DOHH2 (cell line): Measurements from ENCODE around the gene LIF.

Experiments
- H3F3A ChIP-seq: fragments of 200-600 bp; sonication (generic), shearing (Covaris generic); 2 replicates; pipeline ENCODE4 v1.6.0; 2016; ENCODE audit warnings: antibody characterized with exemption, mild to moderate bottlenecking; ENCODE audit not compliant: control insufficient read depth, insufficient read depth
- H3K27ac ChIP-seq: fragments of 200-600 bp; sonication (generic); 2 replicates; pipeline ENCODE4 v1.5.1; 2014; ENCODE audit warnings: low read depth, mild to moderate bottlenecking, low read length, moderate library complexity
- H3K27me3 ChIP-seq: fragments of 200-600 bp; sonication (generic); 2 replicates; pipeline ENCODE4 v1.6.1; 2014; ENCODE audit warnings: mild to moderate bottlenecking, low read length, mixed read lengths; ENCODE audit not compliant: control insufficient read depth
- H3K36me3 ChIP-seq: fragments of 200-600 bp; sonication (generic); 2 replicates; pipeline ENCODE4 v1.6.1; 2014; ENCODE audit warnings: mild to moderate bottlenecking, low read length, moderate library complexity, mixed read lengths; ENCODE audit not compliant: control insufficient read depth
- H3K4me1 ChIP-seq: fragments of 200-600 bp; sonication (generic); 2 replicates; pipeline ENCODE4 v1.6.1; 2014; ENCODE audit warnings: mild to moderate bottlenecking, low read length, mixed read lengths; ENCODE audit not compliant: control insufficient read depth
- H3K4me2 ChIP-seq: fragments of 200-600 bp; sonication (generic); 2 replicates; pipeline ENCODE4 v1.6.0; 2014; ENCODE audit warnings: mild to moderate bottlenecking, low read length, moderate library complexity
- H3K4me3 ChIP-seq: fragments of 200-600 bp; sonication (generic); 2 replicates; pipeline ENCODE4 v1.5.1; 2014; ENCODE audit warnings: mild to moderate bottlenecking, low read length, mixed read lengths
- H3K79me2 ChIP-seq: fragments of 200-600 bp; sonication (generic); 2 replicates; pipeline ENCODE4 v1.6.1; 2014; ENCODE audit warnings: mild to moderate bottlenecking, low read length, mixed read lengths; ENCODE audit not compliant: control insufficient read depth
- H3K9me2 ChIP-seq: fragments of 200-600 bp; sonication (generic); replicated peaks from 2 replicates; pipeline ENCODE4 v1.6.1; 2014; ENCODE audit warnings: mild to moderate bottlenecking, low read length, mixed read lengths; ENCODE audit not compliant: control insufficient read depth
- H3K9me3 ChIP-seq: fragments of 200-600 bp; sonication (generic); 2 replicates; pipeline ENCODE4 v1.6.1; 2014; ENCODE audit warnings: antibody characterized with exemption, low read length, mixed read lengths; ENCODE audit not compliant: control insufficient read depth, insufficient read depth
- H4K20me1 ChIP-seq: fragments of 200-600 bp; sonication (generic); 2 replicates; pipeline ENCODE4 v1.6.0; 2014; ENCODE audit warnings: low read depth, mild to moderate bottlenecking, antibody characterized with exemption, low read length, moderate library complexity; ENCODE audit not compliant: control insufficient read depth, insufficient read depth
- EZH2phosphoT487 ChIP-seq: fragments of 200-600 bp; sonication (generic); IDR thresholded peaks from 2 replicates; pipeline ENCODE4 v1.6.1; 2017; ENCODE audit warnings: borderline replicate concordance, mild to moderate bottlenecking, antibody characterized with exemption, low read length, moderate library complexity, mixed read lengths
- TF ChIP-seq, protein P1 (sequence below): fragments of 200-600 bp; sonication (generic); IDR thresholded peaks from one replicate; pipeline ENCODE4 v1.5.1; 2014; ENCODE audit warnings: antibody characterized with exemption, mild to moderate bottlenecking, low read depth, low read length; ENCODE audit not compliant: poor library complexity, severe bottlenecking

LIF gene

DNA sequence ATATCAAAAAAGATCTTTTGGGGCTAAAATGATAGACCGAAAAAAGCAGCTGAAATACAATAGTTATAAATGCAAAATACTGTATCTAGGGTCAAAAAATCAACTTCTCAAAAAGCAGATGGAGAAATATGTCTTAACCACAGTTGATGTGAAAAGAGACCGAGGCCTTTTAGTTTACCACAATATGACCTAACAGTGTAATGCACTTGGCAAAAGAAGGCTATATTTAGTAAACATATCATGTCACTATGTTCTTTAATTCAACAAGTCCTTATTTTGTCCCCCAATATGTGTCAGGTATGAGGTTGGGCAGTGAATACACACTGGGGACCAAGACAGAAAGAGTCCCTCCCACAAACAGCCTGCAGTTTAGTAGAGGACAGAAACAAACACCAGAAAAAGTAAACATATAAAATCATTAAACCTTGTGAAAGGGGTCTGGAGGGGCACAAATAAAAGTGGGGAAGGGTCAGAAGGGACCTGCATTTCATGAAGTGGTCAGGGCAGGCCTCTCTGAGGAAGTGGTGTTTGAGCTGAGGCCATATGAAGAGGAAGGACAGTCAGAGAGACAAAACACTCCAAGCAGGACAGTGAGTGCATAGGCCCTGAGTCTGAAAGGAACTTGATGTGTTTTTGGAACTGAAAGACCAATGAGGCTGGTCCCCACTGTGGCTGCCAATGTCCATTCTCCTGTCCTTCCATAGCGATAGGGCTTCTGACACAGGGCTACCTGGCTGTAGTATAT, 53.4 kb downstream of the LIF start:
- H3K27ac ChIP-seq, result no peak overlapping the region
- H3K4me1 ChIP-seq, result peaks cover 26% of the 10 kb centered on the region
- no peaks in the 10 kb centered on the region for H4K20me1 ChIP-seq

DNA sequence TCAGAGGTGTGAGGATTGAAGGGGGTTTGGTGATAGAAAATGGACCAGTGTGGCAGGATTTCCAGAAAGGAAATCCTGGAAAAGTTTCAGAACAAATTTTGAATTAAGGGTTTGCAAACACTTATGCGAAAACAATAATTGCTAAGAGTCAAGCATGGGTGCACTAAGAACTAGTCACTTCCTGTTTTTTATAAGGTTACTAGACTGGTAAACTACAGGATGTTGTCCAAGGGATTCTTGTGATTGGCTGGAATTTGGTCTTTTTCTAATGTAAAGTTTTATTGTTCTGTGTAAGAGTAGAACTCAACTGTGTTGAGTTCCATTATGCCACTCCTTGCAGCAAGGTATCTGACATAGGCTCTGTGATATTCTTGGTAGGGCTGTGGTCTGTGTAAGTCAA, 54.1 kb downstream of the LIF start:
- H3F3A ChIP-seq, result no peaks in the 10 kb centered on the region
- H3K9me3 ChIP-seq, result no peaks in the 10 kb centered on the region
- TF ChIP-seq, protein P1, sequence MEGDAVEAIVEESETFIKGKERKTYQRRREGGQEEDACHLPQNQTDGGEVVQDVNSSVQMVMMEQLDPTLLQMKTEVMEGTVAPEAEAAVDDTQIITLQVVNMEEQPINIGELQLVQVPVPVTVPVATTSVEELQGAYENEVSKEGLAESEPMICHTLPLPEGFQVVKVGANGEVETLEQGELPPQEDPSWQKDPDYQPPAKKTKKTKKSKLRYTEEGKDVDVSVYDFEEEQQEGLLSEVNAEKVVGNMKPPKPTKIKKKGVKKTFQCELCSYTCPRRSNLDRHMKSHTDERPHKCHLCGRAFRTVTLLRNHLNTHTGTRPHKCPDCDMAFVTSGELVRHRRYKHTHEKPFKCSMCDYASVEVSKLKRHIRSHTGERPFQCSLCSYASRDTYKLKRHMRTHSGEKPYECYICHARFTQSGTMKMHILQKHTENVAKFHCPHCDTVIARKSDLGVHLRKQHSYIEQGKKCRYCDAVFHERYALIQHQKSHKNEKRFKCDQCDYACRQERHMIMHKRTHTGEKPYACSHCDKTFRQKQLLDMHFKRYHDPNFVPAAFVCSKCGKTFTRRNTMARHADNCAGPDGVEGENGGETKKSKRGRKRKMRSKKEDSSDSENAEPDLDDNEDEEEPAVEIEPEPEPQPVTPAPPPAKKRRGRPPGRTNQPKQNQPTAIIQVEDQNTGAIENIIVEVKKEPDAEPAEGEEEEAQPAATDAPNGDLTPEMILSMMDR, result no peak
- no peak for TF ChIP-seq EZH2phosphoT487
- H4K20me1 ChIP-seq, result no peaks in the 10 kb centered on the region
- H3K36me3 ChIP-seq, result no peaks in the 10 kb centered on the region
- H3K9me2 ChIP-seq, result no peaks in the 10 kb centered on the region
- peaks cover 5% of the 10 kb centered on the region; the same call in 1 of the 2 replicates for H3K27me3 ChIP-seq
- H3K79me2 ChIP-seq, result no peaks in the 10 kb centered on the region
- peaks cover 26% of the 10 kb centered on the region for H3K4me1 ChIP-seq
- H3K4me3 ChIP-seq, result no peak overlapping the region
- no peak overlapping the region for H3K27ac ChIP-seq
- H3K4me2 ChIP-seq, result peak overlapping the region; percentile 30

More for the DNA sequence above, 53.4 kb downstream of the LIF start:
- H3K36me3 ChIP-seq, result no peaks in the 10 kb centered on the region
- H3K27me3 ChIP-seq, result peaks cover 5% of the 10 kb centered on the region; the same call in 1 of the 2 replicates
- H3K4me3 ChIP-seq, result no peak overlapping the region
- no peaks in the 10 kb centered on the region for H3F3A ChIP-seq
- TF ChIP-seq, protein P1, result no peak
- no peak for TF ChIP-seq EZH2phosphoT487
- H3K9me2 ChIP-seq, result no peaks in the 10 kb centered on the region
- H3K9me3 ChIP-seq, result no peaks in the 10 kb centered on the region
- H3K79me2 ChIP-seq, result no peaks in the 10 kb centered on the region
- H3K4me2 ChIP-seq, result no peak overlapping the region

DNA sequence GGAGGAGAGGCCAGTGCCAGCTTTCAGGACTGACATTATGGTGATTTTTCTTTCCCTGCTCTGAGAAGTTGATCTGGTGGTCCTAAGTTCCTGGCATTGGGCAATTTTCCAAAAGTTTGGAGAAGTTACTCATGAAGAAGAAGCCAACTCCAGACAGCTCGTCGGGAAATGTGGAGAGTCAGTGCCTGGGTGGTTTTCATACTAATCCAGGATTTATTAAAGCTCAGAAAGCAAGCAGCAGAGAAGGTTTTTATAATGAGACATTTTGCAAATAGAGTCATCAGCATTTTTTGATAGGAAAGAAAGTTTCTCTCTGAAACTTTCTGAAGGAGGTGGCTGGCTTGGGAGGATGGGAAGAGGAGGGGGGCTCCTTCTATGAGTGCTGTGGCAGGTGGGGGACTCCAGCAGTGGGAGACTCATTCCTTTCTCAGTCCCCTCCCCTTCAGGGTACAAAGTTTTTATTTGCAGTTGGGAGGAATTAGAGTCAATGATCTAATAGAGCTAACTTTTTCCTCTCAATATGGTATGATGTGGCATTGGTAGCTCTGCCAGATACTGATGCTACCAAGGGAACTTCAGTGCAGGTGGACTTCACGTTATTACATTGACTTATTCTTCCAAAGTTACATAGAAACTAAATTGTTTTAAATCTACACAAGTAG, 55.4 kb downstream of the LIF start:
- Histone ChIP-seq H3K9me2 (no peaks in the 10 kb centered on the region), H4K20me1 (no peaks in the 10 kb centered on the region), H3K27me3 (peaks cover 5% of the 10 kb centered on the region; the same call in 1 of the 2 replicates), H3K27ac (no peak overlapping the region), H3K4me3 (no peak overlapping the region), H3K79me2 (no peaks in the 10 kb centered on the region), H3F3A (no peaks in the 10 kb centered on the region), H3K4me2 (no peak overlapping the region), H3K36me3 (no peaks in the 10 kb centered on the region), H3K9me3 (no peaks in the 10 kb centered on the region), H3K4me1 (peaks cover 15% of the 10 kb centered on the region)
- TF ChIP-seq, protein P1, result no peak
- TF ChIP-seq EZH2phosphoT487, result no peak
